HG03064 (cell line): ENCODE results near the gene PDRG1.

Experiments
- ATAC-seq: cut with Tn5 transposase; IDR thresholded peaks from one replicate; pipeline ENCODE4 v1.9.1; 2021; ENCODE audit warnings: low read depth; ENCODE audit not compliant: unreplicated experiment

The PDRG1 gene

GRCh38 chr20:31909253-31910070 lies 42.4 kb downstream of the PDRG1 start:
- no peak for ATAC-seq

- ATAC-seq = no peak
These were observed 43.4 kb downstream of the PDRG1 start for GRCh38 chr20:31908424-31908823.

GRCh38 chr20:31908016-31908415 lies 43.8 kb downstream of the PDRG1 start:
- no peak for ATAC-seq

- ATAC-seq = no peak
These were observed 44.8 kb downstream of the PDRG1 start for GRCh38 chr20:31907046-31907445.

- ATAC-seq = no peak
These were observed 45.8 kb downstream of the PDRG1 start for GRCh38 chr20:31906001-31906400.

- ATAC-seq = no peak
These were observed 48.0 kb downstream of the PDRG1 start for GRCh38 chr20:31903627-31904386.

- ATAC-seq = no peak
These were observed 50.2 kb downstream of the PDRG1 start for GRCh38 chr20:31901615-31902014.

GRCh38 chr20:31897541-31897940 lies 54.3 kb downstream of the PDRG1 start:
- ATAC-seq = no peak

GRCh38 chr20:31896049-31896448 lies 55.8 kb downstream of the PDRG1 start:
- ATAC-seq = no peak

- ATAC-seq = peak; percentile 90
These were observed 56.7 kb downstream of the PDRG1 start for GRCh38 chr20:31894980-31895675.
